ENCODE results near the gene LYST.

Gene LYST

DNA sequence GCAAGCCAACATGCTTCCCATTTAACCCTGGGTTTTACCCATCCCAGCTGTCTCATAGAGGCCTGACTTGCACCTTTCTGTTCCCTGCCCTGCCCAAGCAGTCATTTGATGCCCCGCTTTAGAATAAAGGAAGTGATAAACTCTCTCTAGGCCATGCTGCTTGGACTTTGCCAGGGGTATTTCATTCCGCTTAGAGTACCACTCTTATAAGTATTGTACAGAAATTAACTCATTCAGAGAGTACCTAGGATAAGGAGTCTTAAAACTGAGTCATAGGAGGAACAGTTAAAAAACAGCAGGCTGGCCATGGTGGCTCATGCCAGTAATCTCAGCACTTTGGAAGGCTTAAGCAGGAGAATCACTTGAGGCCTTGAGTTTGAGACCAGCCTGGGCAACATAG is 21.0 kb upstream of the LYST start:
- no peak for DNase-seq

DNA sequence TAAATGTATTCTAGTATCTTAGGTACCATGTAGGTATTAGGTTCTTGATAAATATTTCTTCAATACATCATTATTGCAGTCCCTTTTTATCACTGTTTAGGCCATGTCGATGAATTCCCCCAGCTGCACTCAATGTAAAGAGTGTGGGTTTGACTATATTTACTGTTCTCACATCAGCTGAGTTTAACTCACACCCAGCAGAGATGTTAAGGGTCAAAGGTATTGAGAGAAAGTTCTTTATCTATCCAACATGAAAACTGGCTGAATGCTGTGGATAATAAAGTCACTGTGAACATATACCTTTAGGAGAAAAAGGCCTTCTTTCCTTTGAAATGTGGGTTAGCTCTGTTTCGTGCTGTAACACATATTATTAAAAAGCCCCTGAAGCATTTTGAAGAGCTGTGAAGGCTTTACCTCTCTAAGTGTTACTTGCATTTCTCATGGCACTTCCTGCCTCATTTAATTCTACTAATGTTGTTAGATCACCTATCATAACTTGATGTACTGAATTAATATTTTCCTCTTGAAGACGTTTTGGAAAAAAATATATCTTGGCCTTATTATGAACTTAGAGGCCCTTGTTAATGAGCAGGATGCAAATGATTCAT is 19.1 kb upstream of the LYST start:
- no peak for DNase-seq

DNA sequence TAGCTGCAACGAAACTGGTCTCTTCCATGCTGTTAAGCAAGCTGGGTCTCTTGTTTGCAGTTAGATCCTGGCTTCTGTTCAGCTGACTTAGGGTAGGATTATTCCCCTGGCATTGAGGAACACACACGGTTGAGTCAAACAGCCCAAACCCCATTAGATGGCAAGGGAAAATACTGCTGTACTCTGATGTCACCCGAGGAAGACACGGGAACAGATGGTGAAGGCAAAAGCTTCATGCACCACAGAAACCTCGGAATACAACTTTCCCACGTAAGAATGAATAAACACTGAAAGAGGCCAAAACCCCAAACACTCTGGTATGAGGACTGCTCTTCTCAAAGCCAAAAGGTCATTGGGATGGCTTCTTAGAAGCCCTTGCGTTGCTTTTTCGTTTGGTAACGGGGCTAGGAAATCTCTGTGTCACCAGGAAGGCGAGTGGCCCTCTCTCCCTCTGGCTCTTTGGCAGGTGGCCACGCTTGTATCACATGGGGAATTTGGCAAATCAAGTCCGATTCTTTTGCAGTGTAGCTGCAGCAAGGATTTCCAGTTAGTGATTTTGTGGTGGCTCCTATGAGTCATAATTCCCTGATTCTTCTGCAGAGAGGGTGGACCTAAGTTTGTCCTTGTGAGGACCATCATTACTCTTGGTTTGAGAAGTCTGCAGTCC is 16.7 kb upstream of the LYST start:
- peak; percentile 70 for DNase-seq

DNA sequence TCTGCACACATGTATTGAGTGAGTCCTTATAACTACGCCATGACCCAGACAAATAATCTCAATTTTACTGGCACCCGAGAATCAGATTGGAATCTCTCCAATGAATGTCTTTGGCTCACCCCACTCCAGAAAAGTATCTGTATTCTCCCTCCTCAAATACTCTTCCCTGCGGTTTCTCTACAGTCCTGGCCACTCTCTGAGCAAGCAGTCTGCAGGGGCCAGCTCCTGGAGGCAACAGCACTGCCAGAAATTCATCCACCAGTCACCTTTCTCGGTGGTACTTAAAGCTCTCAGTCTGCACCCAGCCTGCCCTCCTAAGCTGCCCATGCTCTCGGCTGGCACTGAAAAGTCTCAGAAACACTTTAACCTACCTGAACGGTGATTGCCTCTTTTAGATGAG is 16.1 kb upstream of the LYST start:
- DNase-seq = no peak

DNA sequence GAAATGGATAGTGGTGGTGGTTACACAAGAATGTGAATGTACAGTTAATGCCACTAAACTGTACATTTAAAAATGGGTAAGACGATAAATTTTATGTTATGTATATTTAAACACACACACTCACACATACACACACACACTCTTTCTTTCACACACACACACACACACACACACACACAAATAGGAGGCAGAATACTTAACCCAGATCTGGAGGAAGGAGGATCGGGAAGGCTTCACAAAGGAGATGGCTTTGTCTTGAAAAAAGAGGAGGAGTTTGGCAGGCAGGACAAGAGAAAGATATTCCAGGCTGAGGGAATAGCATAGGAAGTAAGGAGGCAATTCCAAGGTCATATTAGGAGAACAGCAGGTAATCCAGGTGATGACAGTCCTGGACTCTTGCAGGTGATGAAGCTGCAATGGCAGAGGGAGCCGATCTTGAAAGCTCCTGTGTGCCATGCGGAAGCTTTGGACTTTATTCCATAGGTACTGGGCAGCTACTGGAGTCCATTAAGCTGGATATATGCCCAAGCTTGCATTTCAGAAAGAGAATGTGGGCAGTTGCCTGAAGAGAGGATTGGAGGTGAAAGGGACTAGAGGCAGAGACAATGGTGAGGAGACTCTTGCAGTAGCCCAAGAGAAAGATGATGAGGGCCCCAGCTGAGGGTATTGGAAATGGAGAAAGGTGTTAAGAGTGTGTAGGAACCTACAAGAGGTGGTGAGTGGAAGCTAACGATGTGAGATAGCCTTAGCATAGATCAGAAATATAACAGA is 15.4 kb upstream of the LYST start:
- no peak for DNase-seq

DNA sequence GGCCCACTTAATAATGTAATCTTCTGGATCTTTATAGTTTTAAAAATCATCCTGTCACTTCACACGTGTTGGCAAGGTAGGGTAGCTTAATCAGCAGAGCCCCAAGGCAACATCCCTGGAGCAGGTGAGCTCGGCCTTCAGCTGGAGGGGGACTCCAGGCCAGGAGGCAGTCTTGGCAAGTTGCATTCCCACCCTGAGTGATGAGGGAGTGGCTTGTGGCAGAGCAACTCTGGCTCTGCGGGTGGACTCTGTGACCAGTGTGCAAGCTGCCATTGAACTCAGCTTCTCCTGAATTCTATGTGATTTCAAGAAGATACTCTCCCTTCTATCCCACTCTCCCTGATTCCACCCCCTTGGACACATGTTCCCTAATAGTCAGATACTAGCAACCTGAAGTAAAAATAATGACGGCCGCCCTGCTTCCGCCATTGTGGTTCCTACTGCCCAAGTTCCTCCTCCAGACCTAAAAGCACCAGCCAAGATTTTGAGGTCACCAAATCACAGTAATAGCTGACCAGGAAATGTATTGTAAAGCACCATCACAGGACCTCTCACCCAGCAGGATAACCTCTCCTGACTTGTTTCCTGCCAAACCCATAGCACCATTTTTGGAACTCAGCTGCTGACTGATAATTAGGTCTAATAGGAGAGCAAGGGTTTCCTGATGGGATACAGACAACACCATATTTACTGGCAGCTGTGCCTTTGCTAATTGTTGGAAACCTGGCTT is 11.5 kb upstream of the LYST start:
- DNase-seq = no peak

DNA sequence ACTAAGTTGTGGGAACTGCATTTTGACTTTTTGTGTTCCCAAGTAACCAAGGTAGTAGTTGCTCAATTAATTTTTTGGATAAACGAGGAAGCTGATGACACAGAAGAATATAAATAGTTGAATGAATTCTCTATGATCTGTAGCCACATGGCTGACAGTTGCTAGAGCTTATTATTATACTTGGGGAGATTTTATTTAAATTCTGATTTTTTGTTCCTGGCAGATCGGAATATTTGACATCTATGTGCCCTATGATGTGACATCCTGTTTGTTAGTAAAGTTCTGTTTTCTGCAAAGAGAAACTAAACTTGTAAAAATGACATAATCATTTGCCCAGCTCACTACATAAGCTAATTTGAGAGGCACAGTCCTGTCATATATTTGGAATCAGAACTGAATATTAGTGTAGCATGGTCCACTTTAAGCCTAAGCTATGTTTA is 9.7 kb upstream of the LYST start:
- DNase-seq = no peak

DNA sequence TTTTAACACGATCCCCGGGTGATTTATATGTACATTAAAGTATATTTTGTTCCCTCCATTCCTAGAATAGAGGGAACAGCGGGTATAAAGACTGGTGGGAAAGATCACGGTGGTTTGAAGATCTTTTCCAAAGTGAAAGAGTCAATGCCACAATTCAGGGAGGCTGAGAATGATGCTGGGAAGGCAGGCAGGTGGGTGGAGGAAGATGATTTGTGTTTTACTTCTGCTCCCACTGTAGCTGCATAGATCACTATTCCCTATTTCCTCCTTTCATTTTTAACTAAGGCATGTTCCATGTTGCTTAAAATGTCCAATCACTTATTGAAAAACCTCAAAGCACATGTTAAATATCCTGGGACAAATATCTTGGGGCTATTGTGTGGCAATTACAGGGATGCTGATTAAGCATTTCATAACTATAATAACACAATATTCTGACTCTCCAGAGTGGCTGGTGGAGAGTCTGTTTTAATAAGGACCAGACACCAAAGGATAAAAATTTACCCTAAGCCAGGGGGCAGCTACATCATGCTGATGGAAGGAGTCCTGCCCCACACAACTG is 8.4 kb upstream of the LYST start:
- DNase-seq = no peak

DNA sequence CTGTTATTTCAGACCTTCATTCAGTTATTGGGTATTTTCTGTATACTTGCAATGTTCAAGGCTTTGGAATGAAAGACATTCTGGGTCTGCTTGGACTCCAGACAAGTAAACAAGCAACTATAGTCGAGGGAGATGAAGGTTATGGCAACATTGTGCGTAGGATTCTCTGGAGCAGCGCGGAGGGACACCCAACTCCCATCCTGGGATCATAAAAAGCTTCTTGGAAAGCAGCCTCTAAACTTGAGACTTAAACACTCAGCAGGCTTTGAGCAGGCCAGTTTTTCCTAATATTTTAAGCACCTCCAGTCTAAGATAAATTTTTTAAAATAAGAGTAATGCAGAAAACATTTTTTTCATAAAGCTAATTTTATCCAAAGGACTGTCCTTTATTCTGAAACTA is 7.6 kb upstream of the LYST start:
- no peak for DNase-seq

DNA sequence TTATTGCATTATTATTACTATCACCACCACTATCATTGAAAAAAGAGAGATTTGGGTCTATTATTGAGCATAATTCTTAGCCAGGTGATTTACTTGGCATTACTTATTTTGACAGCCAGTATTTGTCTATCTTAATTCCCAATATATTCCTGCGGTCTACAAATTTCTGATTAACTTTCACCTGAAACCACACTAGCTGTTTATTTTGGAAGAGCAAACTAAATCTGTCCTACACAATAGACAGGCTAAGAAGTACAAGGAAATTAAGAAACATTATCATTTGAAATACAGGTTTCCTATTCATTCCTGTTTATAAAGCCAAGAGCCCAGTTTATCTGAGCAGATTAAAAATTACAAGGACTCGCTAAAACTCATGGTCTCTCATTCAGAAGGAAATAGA is 6.9 kb upstream of the LYST start:
- no peak for DNase-seq

DNA sequence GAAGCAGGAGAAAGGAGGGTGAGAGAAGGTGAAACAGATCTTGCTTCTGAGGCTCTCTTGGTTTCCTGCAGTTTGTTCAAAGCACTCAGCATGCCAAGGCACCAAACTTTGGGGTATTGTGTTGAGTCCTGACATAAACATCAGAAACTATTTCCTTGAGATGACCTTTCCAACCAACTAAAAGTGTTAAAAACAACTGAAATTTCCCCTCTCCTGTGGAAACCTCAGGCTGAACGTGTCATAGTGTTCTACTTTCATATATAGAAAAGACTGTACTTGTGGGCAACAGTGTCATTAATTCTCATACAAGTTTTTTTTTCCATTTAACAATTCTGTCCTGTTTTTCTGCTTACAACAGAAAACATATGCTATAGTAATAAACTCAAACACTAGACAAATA is 6.3 kb upstream of the LYST start:
- no peak for DNase-seq

DNA sequence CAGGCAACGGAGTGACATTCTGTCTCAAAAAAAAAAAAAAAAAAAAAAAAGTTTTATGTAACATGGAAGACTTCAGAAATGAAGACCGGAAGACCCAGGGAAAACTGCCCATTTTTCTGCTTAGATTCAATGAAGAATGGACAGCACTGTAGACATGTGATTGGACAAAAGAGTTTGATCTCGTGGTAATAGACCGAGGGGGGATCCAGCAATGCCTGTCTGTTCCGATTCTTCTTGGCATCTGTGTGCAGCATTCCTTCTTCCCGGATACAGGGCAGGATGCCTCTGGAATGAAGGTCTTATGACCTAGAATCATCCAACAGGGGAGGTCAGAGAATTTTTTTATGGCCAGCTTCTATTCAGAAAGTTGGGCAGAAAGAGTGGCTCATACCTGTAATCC is 5.6 kb upstream of the LYST start:
- no peak for DNase-seq

DNA sequence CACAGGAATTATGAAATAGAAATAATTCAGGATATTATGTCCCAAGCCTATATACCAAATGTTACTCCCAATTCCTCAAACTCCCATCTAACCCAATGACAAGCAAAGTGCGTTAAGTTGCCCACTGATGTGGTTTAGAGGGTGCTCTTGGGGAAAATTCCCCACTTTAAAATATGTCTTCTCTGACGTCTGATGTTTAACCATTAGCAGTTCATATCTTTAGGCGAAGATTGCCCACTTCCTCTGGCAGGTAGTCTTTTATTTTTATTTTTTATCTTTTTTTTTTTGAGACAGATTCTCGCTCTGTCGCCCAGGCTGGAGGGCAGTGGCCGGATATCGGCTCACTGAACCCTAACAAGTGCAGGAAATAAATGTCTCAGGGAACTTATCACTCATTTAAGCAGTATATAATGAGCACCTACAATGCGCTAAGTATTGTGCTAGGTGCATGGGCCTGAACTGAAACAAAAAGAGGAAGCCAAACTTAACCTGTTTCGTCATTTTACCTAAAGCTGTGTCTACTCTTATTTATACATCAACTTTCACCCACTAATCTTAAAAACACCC is 1.3 kb upstream of the LYST start:
- DNase-seq = no peak

DNA sequence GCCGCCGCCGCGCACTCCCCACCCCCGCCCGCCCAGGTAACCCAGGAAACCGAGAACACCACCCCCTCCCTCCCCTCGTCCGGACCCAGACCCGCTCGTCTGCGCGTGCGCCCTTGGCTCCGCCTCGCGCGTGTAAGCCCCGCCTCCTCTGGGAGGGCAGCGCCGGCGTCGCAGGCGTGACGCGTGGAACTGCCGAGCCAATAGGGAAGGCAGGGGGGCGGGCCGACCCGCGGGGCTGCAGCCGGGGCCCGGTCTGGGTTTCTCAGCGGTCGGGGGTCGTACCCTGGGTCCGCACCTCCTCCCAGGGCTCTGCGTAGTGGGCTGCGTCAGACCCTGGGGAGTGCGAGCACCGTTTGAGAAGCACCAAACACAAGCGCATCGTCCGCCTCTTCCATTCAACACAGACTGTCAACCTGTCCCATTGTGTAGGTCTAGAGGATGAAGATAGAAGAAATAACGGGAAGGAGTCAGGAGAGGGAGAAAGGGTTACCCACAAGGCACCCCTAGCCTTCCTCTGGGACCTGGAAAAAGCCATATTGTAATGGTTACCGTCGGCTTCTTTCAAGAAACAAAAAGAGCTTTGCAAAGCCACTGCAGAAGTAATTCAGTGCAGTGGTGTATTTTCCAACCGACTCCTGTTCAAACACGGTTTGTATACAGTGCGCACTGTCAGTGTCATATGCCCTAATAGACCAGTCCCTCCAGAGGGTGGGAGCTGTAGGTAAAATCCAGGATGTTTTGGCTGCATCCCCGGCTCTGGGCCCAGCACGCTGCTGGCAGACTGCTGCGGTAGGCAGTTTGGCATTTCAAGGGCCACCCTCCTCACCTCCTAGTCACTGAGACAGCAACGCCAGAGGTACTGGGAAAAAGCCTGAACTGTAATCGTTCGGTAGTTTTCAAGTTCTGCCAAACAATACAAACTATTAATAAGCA is 473 bp upstream of the LYST start:
- DNase-seq = peak; percentile 97

DNA sequence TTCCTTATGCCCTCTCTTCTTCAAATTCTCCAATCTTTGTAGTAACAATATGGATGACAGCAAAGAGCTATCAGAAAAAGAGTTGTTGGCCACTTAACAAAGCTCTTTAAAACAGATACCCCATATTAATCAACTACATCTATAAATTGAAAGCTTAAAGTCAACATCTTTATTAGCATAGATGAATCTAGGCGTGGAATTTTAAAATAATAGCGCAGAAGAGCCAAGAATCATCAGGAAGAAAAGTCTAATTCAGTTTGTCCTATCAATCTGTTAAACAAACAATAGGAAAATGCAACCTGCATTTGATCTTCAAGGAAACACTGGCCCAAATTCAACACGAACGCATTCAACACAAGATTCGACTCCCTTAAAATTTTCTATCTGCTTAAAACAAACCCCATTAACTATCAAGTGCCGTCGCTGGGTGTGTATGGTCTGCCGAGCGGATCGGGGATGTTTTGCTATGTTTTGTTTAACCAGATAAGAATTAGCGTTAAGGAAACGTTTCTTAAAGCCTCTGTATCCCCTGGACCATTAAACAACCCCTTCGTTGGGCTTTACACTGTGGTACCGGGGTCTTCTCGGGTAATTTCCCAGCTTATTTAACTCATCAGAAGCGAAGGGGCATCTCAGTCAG is 1.0 kb downstream of the LYST start:
- DNase-seq = no peak

DNA sequence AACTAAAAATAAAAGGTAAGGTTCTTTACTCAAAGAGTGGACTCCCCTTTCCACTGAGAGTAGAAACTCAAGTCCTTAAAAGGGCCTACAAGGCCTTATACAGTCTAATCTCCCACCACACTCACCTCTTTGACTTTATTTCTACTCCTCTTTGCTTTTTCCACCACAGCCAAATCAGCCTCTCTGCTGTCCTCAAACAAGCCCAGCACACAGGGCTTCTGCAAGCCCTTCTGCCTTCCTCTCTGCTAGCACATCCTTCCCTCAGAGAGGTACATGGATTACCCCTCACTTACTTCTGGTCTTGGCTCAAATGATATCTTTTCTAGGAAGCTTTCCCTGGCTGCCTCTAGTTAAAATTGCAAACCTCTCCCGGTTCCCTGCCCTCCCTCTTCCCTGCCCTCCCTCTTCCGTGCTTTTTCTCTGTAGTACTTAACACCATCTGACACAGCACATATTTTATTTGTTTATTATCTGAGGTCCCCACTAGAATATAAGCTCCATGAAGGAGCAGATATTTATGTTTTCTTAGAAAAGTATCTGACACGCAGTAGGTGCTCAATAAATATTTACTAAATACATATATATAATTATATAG is 1.7 kb downstream of the LYST start:
- DNase-seq = no peak

DNA sequence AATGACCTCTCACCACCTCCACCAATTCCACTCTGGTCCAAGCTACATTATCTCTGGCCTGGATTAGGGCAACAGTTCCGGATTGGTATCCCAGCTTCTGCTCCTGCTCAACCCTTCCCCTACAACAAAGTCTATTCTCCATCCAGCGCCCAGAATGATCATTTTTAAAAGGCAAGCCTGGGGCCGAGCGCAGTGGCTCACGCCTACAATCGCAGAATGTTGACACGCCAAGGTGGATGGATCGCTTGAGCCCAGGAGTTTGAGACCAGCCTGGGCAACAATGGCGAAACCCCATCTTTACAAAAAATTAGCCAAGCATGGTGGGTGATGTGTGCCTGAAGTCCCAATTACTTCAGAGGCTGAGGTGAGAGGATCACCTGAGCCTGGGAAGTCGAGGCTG is 2.2 kb downstream of the LYST start:
- DNase-seq = no peak

DNA sequence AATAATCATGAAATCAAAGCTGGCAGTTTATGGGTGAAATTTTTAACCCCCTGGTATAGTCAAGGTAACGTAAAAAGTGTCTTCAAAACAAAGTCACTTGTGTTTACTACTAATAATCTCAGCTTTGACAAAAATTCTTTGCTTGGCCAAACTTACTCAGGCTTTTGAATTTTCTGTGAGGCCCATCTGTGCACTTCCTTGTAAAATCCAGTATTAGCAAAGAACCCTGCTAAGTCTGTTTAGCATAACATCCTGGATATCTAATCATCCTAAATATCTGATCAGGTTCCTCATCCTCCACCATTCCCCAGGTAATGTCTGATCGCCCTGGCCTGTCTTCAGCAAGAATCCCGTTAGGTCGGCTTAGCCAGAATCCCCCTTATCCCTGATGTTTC is 3.0 kb downstream of the LYST start:
- DNase-seq = no peak

DNA sequence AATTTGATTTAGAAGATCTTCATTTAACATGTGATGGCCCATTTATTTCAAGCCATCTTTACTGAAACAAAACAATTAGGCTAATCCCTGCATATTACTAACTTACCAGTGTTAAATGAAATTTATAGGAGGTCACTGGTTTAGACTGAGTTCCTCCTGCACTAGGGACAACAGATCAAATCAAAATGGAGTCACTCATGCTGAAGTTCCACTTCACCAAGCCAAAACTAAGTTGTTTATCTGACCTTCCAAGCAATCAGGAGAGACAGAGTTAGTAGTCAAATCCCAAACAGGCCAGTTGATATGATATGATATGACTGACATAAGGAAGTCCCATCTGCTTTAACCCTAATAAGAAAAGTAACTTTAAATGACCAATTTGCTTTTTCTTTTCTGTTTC is 4.8 kb downstream of the LYST start:
- no peak for DNase-seq

DNA sequence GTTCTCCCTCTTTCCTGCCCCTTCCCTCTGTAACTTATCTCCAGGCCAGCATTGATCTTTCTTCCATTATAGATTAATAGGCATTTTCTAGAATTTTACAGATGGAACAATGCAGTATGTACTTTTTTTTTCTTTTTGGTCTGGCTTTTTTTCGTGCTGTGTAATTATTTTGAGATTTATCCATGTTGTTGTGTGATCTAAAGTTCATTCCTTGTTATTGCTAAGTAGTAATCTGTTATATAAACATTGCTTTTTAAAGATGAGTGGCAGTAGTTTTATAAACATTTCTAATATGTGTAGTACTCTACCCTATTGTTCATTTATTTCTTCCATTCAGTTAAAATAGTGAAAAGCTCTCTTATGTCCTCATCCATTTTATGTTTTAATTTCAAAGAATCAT is 5.9 kb downstream of the LYST start:
- no peak for DNase-seq

DNA sequence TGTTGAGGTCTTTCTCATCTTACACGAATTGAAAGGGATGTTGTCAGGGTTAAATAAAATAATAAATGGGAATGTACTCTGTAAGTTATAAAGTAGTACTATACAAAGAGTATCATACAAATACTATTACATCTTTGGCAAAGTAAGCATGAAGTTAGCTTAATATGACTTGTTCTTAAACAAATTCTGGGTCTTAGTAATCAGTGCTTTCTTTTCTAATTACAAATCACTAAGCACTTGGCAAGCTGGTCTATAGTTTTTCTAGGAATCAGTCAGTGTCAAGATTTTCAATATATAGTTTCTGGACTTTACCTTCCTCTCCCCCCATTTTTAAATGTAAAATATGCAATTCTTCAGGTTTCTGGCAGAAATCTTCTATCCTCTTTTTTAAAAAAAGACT is 6.9 kb downstream of the LYST start:
- no peak for DNase-seq

Measured in NCI-H1092 (cell line).